ENCODE data around the gene HRK.

DNA sequence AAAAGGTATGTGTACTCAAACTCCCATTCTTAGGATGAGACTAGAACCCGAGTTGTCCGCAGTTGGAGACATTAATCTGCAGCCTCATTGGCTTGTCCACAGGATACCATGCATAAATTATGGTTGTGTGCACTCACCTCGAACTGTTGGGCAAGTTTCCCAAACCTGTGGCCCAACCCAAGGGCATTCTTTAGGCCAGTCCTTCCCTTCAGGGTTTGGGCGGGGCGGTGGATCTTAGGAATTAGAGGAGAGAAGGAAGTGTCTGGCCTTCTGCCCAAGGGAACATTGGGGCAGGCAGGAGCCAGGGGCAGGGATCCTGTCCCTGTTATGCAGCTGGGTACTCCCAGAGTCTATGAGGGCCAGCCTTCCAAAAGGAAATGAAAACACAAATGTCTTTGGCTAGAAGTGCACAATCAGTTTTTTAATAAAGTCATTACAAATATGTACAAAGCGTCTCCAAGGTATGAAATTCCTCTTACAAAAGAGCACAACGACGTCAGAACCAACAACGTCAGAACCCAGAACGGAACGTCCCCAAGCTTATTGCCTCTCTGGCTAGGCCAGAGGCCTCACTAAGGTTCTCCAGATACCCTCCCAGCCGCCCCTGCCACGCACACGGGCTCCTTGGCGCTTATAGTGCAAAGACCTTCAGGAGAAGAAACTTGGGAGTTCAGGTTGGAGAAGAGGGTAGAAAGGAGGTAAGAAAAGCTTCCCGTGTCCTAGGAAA lies 25.3 kb downstream of the HRK start:
- TF ChIP-seq, protein P1, sequence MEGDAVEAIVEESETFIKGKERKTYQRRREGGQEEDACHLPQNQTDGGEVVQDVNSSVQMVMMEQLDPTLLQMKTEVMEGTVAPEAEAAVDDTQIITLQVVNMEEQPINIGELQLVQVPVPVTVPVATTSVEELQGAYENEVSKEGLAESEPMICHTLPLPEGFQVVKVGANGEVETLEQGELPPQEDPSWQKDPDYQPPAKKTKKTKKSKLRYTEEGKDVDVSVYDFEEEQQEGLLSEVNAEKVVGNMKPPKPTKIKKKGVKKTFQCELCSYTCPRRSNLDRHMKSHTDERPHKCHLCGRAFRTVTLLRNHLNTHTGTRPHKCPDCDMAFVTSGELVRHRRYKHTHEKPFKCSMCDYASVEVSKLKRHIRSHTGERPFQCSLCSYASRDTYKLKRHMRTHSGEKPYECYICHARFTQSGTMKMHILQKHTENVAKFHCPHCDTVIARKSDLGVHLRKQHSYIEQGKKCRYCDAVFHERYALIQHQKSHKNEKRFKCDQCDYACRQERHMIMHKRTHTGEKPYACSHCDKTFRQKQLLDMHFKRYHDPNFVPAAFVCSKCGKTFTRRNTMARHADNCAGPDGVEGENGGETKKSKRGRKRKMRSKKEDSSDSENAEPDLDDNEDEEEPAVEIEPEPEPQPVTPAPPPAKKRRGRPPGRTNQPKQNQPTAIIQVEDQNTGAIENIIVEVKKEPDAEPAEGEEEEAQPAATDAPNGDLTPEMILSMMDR (conservative IDR thresholded peaks at IDR 0.05) = no peak
- TF ChIP-seq EZH2 (IDR thresholded peaks at IDR 0.05; ENCODE audit: low read depth) = no peak

All from PC-9 (cell line).